A549 treated with Hydrocortisone at 1 μM for 4 hours (cell line): ENCODE data around the gene PCSK9. TPM values are rescaled to one million over a fixed set of nuclear protein-coding genes. Genes with fewer than 3 reads are reported as not detected.

Source experiments
- total RNA-seq: library from RNA; stranded (reverse); fragments of 200-300 nt; extraction: Qiagen RNA extraction; gene quantifications from 5 replicates; pipeline ENCODE4 v1.2.3, GENCODE V29; 2022

PCSK9 gene
- 2.2 to 3.5 TPM (median 2.8 TPM) in 5 replicates for total RNA-seq

GRCh38 chr1:55039342-55040082 is at the start of gene PCSK9:
PCSK9 (plus strand) TSS chr1:55039548; CDS start chr1:55039838, 290 bp downstream.

GRCh38 chr1:54998677-54999076 is 40.7 kb upstream of the PCSK9 start, which contains the start of gene BSND:
BSND (plus strand) TSS chr1:54998933; CDS start chr1:54999187, 254 bp downstream.

Other genes starting within 250 kb of the PCSK9 start
- gene TTC22, start 238.2 kb upstream of the PCSK9 start, total RNA-seq, result not detected in 5 replicates
- 46.8 to 50.3 TPM (median 47.0 TPM) in 5 replicates for gene DHCR24, start 152.4 kb upstream of the PCSK9 start, total RNA-seq
- gene TMEM61, start 58.9 kb upstream of the PCSK9 start, total RNA-seq, result 0.56 to 1.1 TPM (median 0.87 TPM) in 5 replicates
- gene BSND, start 40.6 kb upstream of the PCSK9 start, total RNA-seq, result 0.01 TPM in 1 of 5 replicates, not detected in the others
- gene USP24, start 175.8 kb downstream of the PCSK9 start, total RNA-seq, result 12.3 to 17.5 TPM (median 13.8 TPM) in 5 replicates